Skeletal muscle satellite cell (primary cell): ENCODE results near the gene CRISPLD2.

ENCODE experiments used
- H3K27me3 ChIP-seq: 2 replicates; pipeline ENCODE4 v1.7.0; 2013; ENCODE audit warnings: low read length; ENCODE audit not compliant: control insufficient read depth, insufficient read depth
- H3K36me3 ChIP-seq: 2 replicates; pipeline ENCODE4 v1.7.0; 2013; ENCODE audit warnings: mild to moderate bottlenecking, control low read depth, low read length; ENCODE audit not compliant: insufficient read depth
- H3K4me1 ChIP-seq: 2 replicates; pipeline ENCODE4 v1.7.0; 2013; ENCODE audit warnings: low read length; ENCODE audit not compliant: control insufficient read depth, insufficient read depth
- H3K4me2 ChIP-seq: 2 replicates; pipeline ENCODE4 v1.7.0; 2013; ENCODE audit warnings: mild to moderate bottlenecking, low read length
- H3K4me3 ChIP-seq: 2 replicates; pipeline ENCODE4 v1.7.0; 2013; ENCODE audit warnings: low read length
- H3K9ac ChIP-seq: 2 replicates; pipeline ENCODE4 v1.7.0; 2013; ENCODE audit warnings: mild to moderate bottlenecking, low read depth, low read length, moderate library complexity
- H3K9me3 ChIP-seq: replicated peaks from 2 replicates; pipeline ENCODE4 v1.7.0; 2013; ENCODE audit warnings: mild to moderate bottlenecking, control low read depth, low read length

CRISPLD2 gene

GRCh38 chr16:84816485-84816884, 3.3 kb upstream of the CRISPLD2 start:
- H3K4me3 ChIP-seq = no peak overlapping the region
- no peak overlapping the region for H3K4me2 ChIP-seq
- H3K9ac ChIP-seq = no peak overlapping the region
- no peaks in the 10 kb centered on the region for H3K36me3 ChIP-seq
- peaks cover 35% of the 10 kb centered on the region for H3K27me3 ChIP-seq
- H3K4me1 ChIP-seq = peaks cover 16% of the 10 kb centered on the region
- H3K9me3 ChIP-seq = no peaks in the 10 kb centered on the region

- Histone ChIP-seq H3K4me2 (no peak overlapping the region), H3K4me1 (peaks cover 23% of the 10 kb centered on the region), H3K9ac (no peak overlapping the region), H3K4me3 (no peak overlapping the region), H3K27me3 (peaks cover 29% of the 10 kb centered on the region), H3K36me3 (no peaks in the 10 kb centered on the region), H3K9me3 (no peaks in the 10 kb centered on the region)
Measured at GRCh38 chr16:84817206-84817605, 2.6 kb upstream of the CRISPLD2 start.

GRCh38 chr16:84817613-84818012, 2.2 kb upstream of the CRISPLD2 start:
- no peak overlapping the region for H3K9ac ChIP-seq
- H3K4me1 ChIP-seq = peaks cover 27% of the 10 kb centered on the region
- H3K4me3 ChIP-seq = no peak overlapping the region
- H3K27me3 ChIP-seq = peaks cover 25% of the 10 kb centered on the region
- no peaks in the 10 kb centered on the region for H3K9me3 ChIP-seq
- no peaks in the 10 kb centered on the region for H3K36me3 ChIP-seq
- no peak overlapping the region for H3K4me2 ChIP-seq

- Histone ChIP-seq H3K4me2 (no peak overlapping the region), H3K9ac (no peak overlapping the region), H3K9me3 (no peaks in the 10 kb centered on the region), H3K4me1 (peaks cover 30% of the 10 kb centered on the region), H3K4me3 (no peak overlapping the region), H3K36me3 (no peaks in the 10 kb centered on the region), H3K27me3 (peaks cover 20% of the 10 kb centered on the region)
Measured at GRCh38 chr16:84818133-84818532, 1.7 kb upstream of the CRISPLD2 start.

- H3K4me3 ChIP-seq = peak overlapping the region; percentile 55
- H3K4me1 ChIP-seq = peaks cover 40% of the 10 kb centered on the region
- peaks cover 11% of the 10 kb centered on the region for H3K27me3 ChIP-seq
- H3K36me3 ChIP-seq = no peaks in the 10 kb centered on the region
- H3K4me2 ChIP-seq = peak overlapping the region; percentile 92
- H3K9me3 ChIP-seq = no peaks in the 10 kb centered on the region
- H3K9ac ChIP-seq = no peak overlapping the region
Measured at GRCh38 chr16:84818989-84819643, 669 bp upstream of the CRISPLD2 start.

GRCh38 chr16:84820305-84820684, 510 bp downstream of the CRISPLD2 start:
- Histone ChIP-seq H3K9ac (peak overlapping the region; percentile 76), H3K4me2 (peak overlapping the region; percentile 92), H3K4me1 (peaks cover 41% of the 10 kb centered on the region), H3K27me3 (peaks cover 5% of the 10 kb centered on the region), H3K9me3 (no peaks in the 10 kb centered on the region), H3K36me3 (no peaks in the 10 kb centered on the region), H3K4me3 (peak overlapping the region; percentile 82)

- no peaks in the 10 kb centered on the region for H3K9me3 ChIP-seq
- H3K9ac ChIP-seq = peak overlapping the region; percentile 76
- H3K4me3 ChIP-seq = peak overlapping the region; percentile 82
- H3K36me3 ChIP-seq = no peaks in the 10 kb centered on the region
- H3K4me1 ChIP-seq = peaks cover 43% of the 10 kb centered on the region
- H3K27me3 ChIP-seq = peaks cover under 1% of the 10 kb centered on the region
- peak overlapping the region; percentile 92 for H3K4me2 ChIP-seq
Measured at GRCh38 chr16:84820771-84821170, 986 bp downstream of the CRISPLD2 start.

- no peaks in the 10 kb centered on the region for H3K36me3 ChIP-seq
- H3K9me3 ChIP-seq = no peaks in the 10 kb centered on the region
- no peaks in the 10 kb centered on the region for H3K27me3 ChIP-seq
- peaks cover 47% of the 10 kb centered on the region for H3K4me1 ChIP-seq
- H3K9ac ChIP-seq = peak overlapping the region; percentile 76
- H3K4me3 ChIP-seq = peak overlapping the region; percentile 82
- peak overlapping the region; percentile 92 for H3K4me2 ChIP-seq
Measured at GRCh38 chr16:84821179-84821578, 1.4 kb downstream of the CRISPLD2 start.

GRCh38 chr16:84821728-84822689, 2.2 kb downstream of the CRISPLD2 start:
- Histone ChIP-seq H3K4me3 (peak overlapping the region; percentile 82), H3K9ac (peak overlapping the region; percentile 76), H3K36me3 (no peaks in the 10 kb centered on the region), H3K9me3 (no peaks in the 10 kb centered on the region), H3K4me1 (peaks cover 55% of the 10 kb centered on the region), H3K27me3 (no peaks in the 10 kb centered on the region), H3K4me2 (peak overlapping the region; percentile 92)

GRCh38 chr16:84822990-84823389, 3.2 kb downstream of the CRISPLD2 start:
- Histone ChIP-seq H3K27me3 (no peaks in the 10 kb centered on the region), H3K4me2 (peak overlapping the region; percentile 92), H3K9ac (peak overlapping the region; percentile 76), H3K9me3 (no peaks in the 10 kb centered on the region), H3K4me1 (peaks cover 64% of the 10 kb centered on the region), H3K36me3 (no peaks in the 10 kb centered on the region), H3K4me3 (no peak overlapping the region)

- Histone ChIP-seq H3K4me1 (peaks cover 69% of the 10 kb centered on the region), H3K27me3 (no peaks in the 10 kb centered on the region), H3K36me3 (no peaks in the 10 kb centered on the region), H3K4me3 (no peak overlapping the region), H3K9ac (peak overlapping the region; percentile 20), H3K9me3 (no peaks in the 10 kb centered on the region), H3K4me2 (peak overlapping the region; percentile 55)
Measured at GRCh38 chr16:84823484-84823883, 3.7 kb downstream of the CRISPLD2 start.
